Kidney epithelial cell (primary cell): ENCODE data around the gene DCAF5. TPM values are rescaled to one million over a fixed set of nuclear protein-coding genes. Genes with fewer than 3 reads are reported as not detected.

Source experiments
- DNase-seq: peaks from one replicate; pipeline ENCODE4 v3.0.0-alpha.2; 2010; ENCODE audit warnings: low read depth
- H3K27me3 ChIP-seq: 2 replicates; pipeline ENCODE4 v1.6.0; 2011; ENCODE audit warnings: low read length; ENCODE audit not compliant: control insufficient read depth, insufficient read depth
- H3K36me3 ChIP-seq: 2 replicates; pipeline ENCODE4 v1.5.1; 2011; ENCODE audit warnings: low read length; ENCODE audit not compliant: control insufficient read depth, insufficient read depth
- H3K4me3 ChIP-seq: 2 replicates; pipeline ENCODE4 v1.5.1; 2011; ENCODE audit warnings: low read depth, mild to moderate bottlenecking, control low read depth, low read length
- CTCF ChIP-seq: IDR thresholded peaks from 2 replicates; pipeline ENCODE4 v1.5.1; 2011; ENCODE audit warnings: mild to moderate bottlenecking, moderate library complexity, low read length, control low read depth, inconsistent platforms; ENCODE audit not compliant: insufficient read depth, poor library complexity, severe bottlenecking
- total RNA-seq: library from RNA; depleted of rRNA; stranded (reverse); fragments of >200 nt; gene quantifications from 2 replicates; pipeline ENCODE4 v1.2.3, GENCODE V29; 2015

DCAF5 gene
- total RNA-seq, 1 donor from 2014 or later, result 23.6 TPM

GRCh38 chr14:69045857-69046475 lies 107.0 kb downstream of the DCAF5 start:
- H3K36me3 ChIP-seq, result no peaks in the 10 kb centered on the region
- DNase-seq, result no peak
- H3K27me3 ChIP-seq, result no peaks in the 10 kb centered on the region
- TF ChIP-seq CTCF, result no peak
- H3K4me3 ChIP-seq, result no peak overlapping the region

GRCh38 chr14:69044965-69045555 lies 107.9 kb downstream of the DCAF5 start:
- DNase-seq, result no peak
- H3K27me3 ChIP-seq, result no peaks in the 10 kb centered on the region
- H3K36me3 ChIP-seq, result no peaks in the 10 kb centered on the region
- TF ChIP-seq CTCF, result no peak
- no peak overlapping the region for H3K4me3 ChIP-seq

GRCh38 chr14:69044296-69044695 lies 108.6 kb downstream of the DCAF5 start:
- no peaks in the 10 kb centered on the region for H3K36me3 ChIP-seq
- no peak for TF ChIP-seq CTCF
- H3K27me3 ChIP-seq, result no peaks in the 10 kb centered on the region
- H3K4me3 ChIP-seq, result no peak overlapping the region
- DNase-seq, result no peak

GRCh38 chr14:69043596-69044260 lies 109.2 kb downstream of the DCAF5 start:
- no peak for DNase-seq
- no peak for TF ChIP-seq CTCF
- Histone ChIP-seq H3K27me3 (no peaks in the 10 kb centered on the region), H3K4me3 (no peak overlapping the region), H3K36me3 (no peaks in the 10 kb centered on the region)

- Histone ChIP-seq H3K36me3 (no peaks in the 10 kb centered on the region), H3K27me3 (no peaks in the 10 kb centered on the region), H3K4me3 (no peak overlapping the region)
- no peak for DNase-seq
- no peak for TF ChIP-seq CTCF
Measured at GRCh38 chr14:69042787-69043444, 110.0 kb downstream of the DCAF5 start.
